Aorta (tissue), 5 donors: ENCODE results near the gene MRPL18. TPM values are rescaled to one million over a fixed set of nuclear protein-coding genes. Genes with fewer than 3 reads are reported as not detected.
"Not testable (repeated sequence)": the region's sequence is repeated elsewhere in the genome, so short reads cannot be mapped to it uniquely, and the experiment has no call there.

Source experiments
- ATAC-seq: fragments of 200-7000 bp; cut with Tn5 transposase; one replicate; pipeline ENCODE4 v1.9.1; 2022; ENCODE audit warnings: moderate library complexity; ENCODE audit not compliant: low FRiP score
- DNase-seq, 2 donors: peaks; one replicate each; pipeline ENCODE4 v3.0.0-alpha.2; 2020
- H3K27ac ChIP-seq, 2 donors: one replicate each; pipeline ENCODE4 v1.5.1; 2013; ENCODE audit warnings: low read length in 2 of 2, mild to moderate bottlenecking in 2 of 2, moderate library complexity in 2 of 2, control low read depth in 1 of 2, inconsistent platforms in 1 of 2, low read depth in 1 of 2
- H3K27me3 ChIP-seq, 2 donors: one replicate each; pipeline ENCODE4 v1.6.1; 2013; ENCODE audit warnings: control low read depth in 1 of 2, low read length in 1 of 2, mild to moderate bottlenecking in 1 of 2, moderate library complexity in 1 of 2; ENCODE audit not compliant: insufficient read depth in 2 of 2, control insufficient read depth in 1 of 2
- H3K36me3 ChIP-seq, 2 donors: one replicate each; pipeline ENCODE4 v1.6.1; 2013; ENCODE audit warnings: control low read depth in 1 of 2, low read length in 1 of 2, mild to moderate bottlenecking in 1 of 2; ENCODE audit not compliant: insufficient read depth in 2 of 2, control insufficient read depth in 1 of 2
- H3K4me1 ChIP-seq, 2 donors: one replicate each; pipeline ENCODE4 v1.6.1; 2013; ENCODE audit warnings: low read length in 2 of 2, control low read depth in 1 of 2, mild to moderate bottlenecking in 1 of 2, moderate library complexity in 1 of 2; ENCODE audit not compliant: insufficient read depth in 2 of 2, control insufficient read depth in 1 of 2
- H3K4me3 ChIP-seq, 2 donors: one replicate each; pipeline ENCODE4 v1.5.1; 2013; ENCODE audit warnings: low read length in 2 of 2, control low read depth in 1 of 2, mild to moderate bottlenecking in 1 of 2
- H3K9me3 ChIP-seq: one replicate; pipeline ENCODE4 v1.6.1; 2013; ENCODE audit warnings: mild to moderate bottlenecking, low read length; ENCODE audit not compliant: control insufficient read depth
- WGBS, 2 donors: extraction: QIAGEN DNeasy Blood & Tissue Kit; methylation state at CpG; one replicate each; pipeline ENCODE4 v1.1.7; 2013; 5-methylcytosine and 5-hydroxymethylcytosine counted together
- intact Hi-C, 2 donors: fragments of 100-400 bp; cut with DNase I; formaldehyde crosslinking; loops; one replicate each; pipeline versions ENCODE4 v1.14.2 to v1.15.0; 2022
- long read RNA-seq, 2 donors: library from polyadenylated mRNA; unstranded; transcript quantifications; one replicate each; pipeline ENCODE4 v2.0.0, GENCODE V29; 2020 to 2021
- polyA plus RNA-seq, 2 donors: library from polyadenylated mRNA; stranded (reverse); fragments of 200-250 nt; gene quantifications; one replicate each; pipeline ENCODE4 v1.2.3, GENCODE V29; 2013
- total RNA-seq, 2 donors: library from RNA; stranded (reverse); fragmentation: NEBNext Ultra II Directional; extraction: Animal tissue kit (Norgen Biotek cat#: 25700); gene quantifications; one replicate each; pipeline ENCODE4 v1.2.1, GENCODE V29; 2021
- donor health status: healthy with polysubstance abuse.
- donor health status: Bipolar disorder and iron deficiency.
- donor health status: DM: no; HTN: no; CAD: no.
- donor health status: DM: no; HTN: no; CAD: no.
- donor health status: DM: yes; HTN: yes; CAD: no.

The MRPL18 gene
- total RNA-seq: 10 to 100 TPM; 38.8 to 54.8 TPM
- 10 to 100 TPM; 55.2 to 83.3 TPM for polyA plus RNA-seq
- long read RNA-seq, donor 1, transcript MRPL18-201 (4 exons, 978 nt): major isoform, 49 of 68 reads
- long read RNA-seq, donor 1, partial matches to known transcripts: 5 of 68 reads
- long read RNA-seq, donor 1, other reads (novel, unspliced or antisense): 14 of 68 reads
- long read RNA-seq, donor 2, transcript MRPL18-201 (4 exons, 978 nt): major isoform, 14 of 22 reads
- long read RNA-seq, donor 2, partial matches to known transcripts: 2 of 22 reads
- long read RNA-seq, donor 2, other reads (novel, unspliced or antisense): 6 of 22 reads

GRCh38 chr6:159790149-159790955 lies at the start of gene MRPL18:
Gene MRPL18 (plus strand): TSS chr6:159790467. CDS start chr6:159790588, 121 bp downstream.
- Histone ChIP-seq H3K27ac (peak within 1 kb of the TSS; percentile 10 to 72), H3K27me3 (no peaks in the 10 kb centered on the region), H3K4me1 (peaks cover 0 to 3% of the 10 kb centered on the region in 2 donors), H3K9me3 (no peaks in the 10 kb centered on the region), H3K36me3 (no peaks in the 10 kb centered on the region), H3K4me3 (peak within 1 kb of the TSS; percentile 60 to 82)
- ATAC-seq (peak; percentile 97), DNase-seq (peak; percentile 97)
- 0% methylated on average over 56 of the region's 56 CpGs for WGBS, 2 donors
- intact Hi-C loops: loop anchor here (1.0 to 5.0 kb wide), 2 partner anchors 42 to 99 kb away; no protein-coding TSS in a partner anchor

GRCh38 chr6:159742165-159742564 lies 48.1 kb upstream of the MRPL18 start:
- intact Hi-C loops: no loop called here
- Histone ChIP-seq H3K9me3 (no peaks in the 10 kb centered on the region), H3K4me1 (no peaks in the 10 kb centered on the region), H3K27me3 (no peaks in the 10 kb centered on the region), H3K4me3 (no peak overlapping the region), H3K27ac (no peak overlapping the region), H3K36me3 (peaks cover 2 to 4% of the 10 kb centered on the region in 2 donors)
- ATAC-seq (no peak), DNase-seq (no peak)
- WGBS, 2 donors: 75 to 81% methylated on average over 1 of the region's 1 CpG

- ATAC-seq (no peak), DNase-seq (no peak)
- no peaks in the 10 kb centered on the region for H3K27me3 ChIP-seq
- peaks cover 2 to 4% of the 10 kb centered on the region in 2 donors for H3K36me3 ChIP-seq
- intact Hi-C loops: no loop called here
- no peaks in the 10 kb centered on the region for H3K9me3 ChIP-seq
- H3K4me3 ChIP-seq: no peak overlapping the region
- H3K27ac ChIP-seq: no peak overlapping the region
- 79 to 81% methylated on average over 7 of the region's 7 CpGs for WGBS, 2 donors
- no peaks in the 10 kb centered on the region for H3K4me1 ChIP-seq
Observed at GRCh38 chr6:159745081-159745480, 45.2 kb upstream of the MRPL18 start.

GRCh38 chr6:159746759-159747158 lies 43.5 kb upstream of the MRPL18 start:
- Histone ChIP-seq H3K27ac (no peak overlapping the region), H3K9me3 (no peaks in the 10 kb centered on the region), H3K36me3 (peaks cover 2 to 4% of the 10 kb centered on the region in 2 donors), H3K4me1 (no peaks in the 10 kb centered on the region), H3K27me3 (no peaks in the 10 kb centered on the region), H3K4me3 (no peak overlapping the region)
- intact Hi-C loops: no loop called here
- DNase-seq (no peak), ATAC-seq (no peak)
- WGBS, 2 donors: 57 to 67% methylated on average over 1 of the region's 1 CpG

- H3K36me3 ChIP-seq, H3K27me3 ChIP-seq, DNase-seq, H3K27ac ChIP-seq, intact Hi-C loops, H3K4me3 ChIP-seq, H3K9me3 ChIP-seq, H3K4me1 ChIP-seq, ATAC-seq: not testable (repeated sequence)
- whole genome bisulfite sequencing, 2 donors: 73 to 77% methylated on average over 7 of the region's 7 CpGs
Observed at GRCh38 chr6:159748127-159748526, 42.1 kb upstream of the MRPL18 start.

GRCh38 chr6:159751448-159751847 lies 38.8 kb upstream of the MRPL18 start:
- 71 to 74% methylated on average over 3 of the region's 3 CpGs for WGBS, 2 donors
- no peak overlapping the region for H3K27ac ChIP-seq
- no peak for ATAC-seq
- no peaks in the 10 kb centered on the region for H3K4me1 ChIP-seq
- no peak overlapping the region for H3K4me3 ChIP-seq
- DNase-seq: no peak
- intact Hi-C loops: no loop called here
- peaks cover 5 to 6% of the 10 kb centered on the region in 2 donors for H3K36me3 ChIP-seq
- no peaks in the 10 kb centered on the region for H3K27me3 ChIP-seq
- H3K9me3 ChIP-seq: no peaks in the 10 kb centered on the region

- no peaks in the 10 kb centered on the region for H3K27me3 ChIP-seq
- ATAC-seq (no peak), DNase-seq (no peak)
- no peak overlapping the region for H3K4me3 ChIP-seq
- no peaks in the 10 kb centered on the region for H3K9me3 ChIP-seq
- 79 to 82% methylated on average over 6 of the region's 6 CpGs for WGBS, 2 donors
- no peak overlapping the region for H3K27ac ChIP-seq
- no peaks in the 10 kb centered on the region for H3K4me1 ChIP-seq
- intact Hi-C loops: no loop called here
- peaks cover 3 to 6% of the 10 kb centered on the region in 2 donors for H3K36me3 ChIP-seq
Observed at GRCh38 chr6:159753081-159753872, 37.0 kb upstream of the MRPL18 start.

- intact Hi-C loops: no loop called here
- H3K27me3 ChIP-seq: no peaks in the 10 kb centered on the region
- WGBS, 2 donors: 79 to 83% methylated on average over 2 of the region's 2 CpGs
- H3K4me3 ChIP-seq: no peak overlapping the region
- H3K27ac ChIP-seq: no peak overlapping the region
- DNase-seq: no peak
- no peaks in the 10 kb centered on the region for H3K4me1 ChIP-seq
- peaks cover 3 to 6% of the 10 kb centered on the region in 2 donors for H3K36me3 ChIP-seq
- H3K9me3 ChIP-seq: no peaks in the 10 kb centered on the region
- ATAC-seq: no peak
Observed at GRCh38 chr6:159754401-159754800, 35.9 kb upstream of the MRPL18 start.
